Measurements from ENCODE around the gene MPDZ. TPM values are rescaled to one million over a fixed set of nuclear protein-coding genes. Genes with fewer than 3 reads are reported as not detected.

MPDZ gene
- total RNA-seq, 1 experiment from 2014 or later, result not detected

DNA sequence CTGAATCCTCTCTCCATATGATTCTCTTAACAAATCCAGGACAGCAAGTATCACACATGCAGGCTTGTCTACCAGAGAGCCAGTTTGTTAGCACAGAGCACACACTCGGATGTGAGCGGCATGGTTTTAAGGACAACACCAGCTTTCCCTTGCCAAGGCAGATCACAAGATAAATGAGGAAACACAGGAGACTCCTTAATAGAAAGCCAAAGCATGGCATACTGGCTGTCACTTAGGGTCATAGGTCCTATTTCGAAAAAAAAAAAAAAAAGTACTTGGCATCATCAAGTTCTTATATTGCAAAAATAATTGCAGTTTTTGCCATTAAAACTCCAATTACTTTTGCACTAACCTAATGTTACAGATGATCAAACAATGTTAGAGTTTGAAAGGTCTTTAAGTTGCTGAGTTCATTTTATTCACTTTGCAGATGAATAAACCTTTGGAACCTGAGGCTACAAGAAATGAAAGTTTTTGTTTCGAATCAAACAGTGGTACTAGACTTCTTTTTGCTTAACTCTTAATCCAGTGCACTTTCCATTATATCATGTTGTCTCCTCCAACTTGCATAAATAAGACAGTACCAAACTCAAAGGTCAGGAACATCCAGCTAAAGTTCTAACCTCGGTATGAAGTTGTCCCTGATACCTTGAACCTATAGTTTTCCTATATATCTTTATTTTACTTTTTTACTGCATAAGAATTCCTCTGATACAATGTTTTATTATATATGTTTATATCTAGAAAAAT is 138.5 kb downstream of the MPDZ start:
- Histone ChIP-seq H3K27ac (ENCODE audit: low read length) (no peak overlapping the region), H3K79me2 (ENCODE audit: low read length) (no peaks in the 10 kb centered on the region), H3K9me2 (replicated peaks; ENCODE audit: insufficient read depth, low read length) (no peaks in the 10 kb centered on the region), H3K4me1 (ENCODE audit: low read length) (no peaks in the 10 kb centered on the region), H3K4me3 (ENCODE audit: low read length) (no peak overlapping the region), H3K4me2 (ENCODE audit: low read depth, low read length, poor library complexity, severe bottlenecking) (no peak overlapping the region), H3K9me3 (ENCODE audit: low read length) (no peaks in the 10 kb centered on the region), H4K20me1 (ENCODE audit: insufficient read depth, low read depth, low read length) (no peaks in the 10 kb centered on the region), H3K9ac (ENCODE audit: low read length) (no peak overlapping the region), H3K36me3 (ENCODE audit: insufficient read depth, low read length) (no peaks in the 10 kb centered on the region), H3K27me3 (ENCODE audit: low read length) (no peaks in the 10 kb centered on the region), H2AFZ (ENCODE audit: low read length) (no peak overlapping the region)
- DNase-seq, result no peak

- Histone ChIP-seq H3K9ac (ENCODE audit: low read length) (no peak overlapping the region), H3K27me3 (ENCODE audit: low read length) (no peaks in the 10 kb centered on the region), H3K79me2 (ENCODE audit: low read length) (no peaks in the 10 kb centered on the region), H3K9me2 (replicated peaks; ENCODE audit: insufficient read depth, low read length) (no peaks in the 10 kb centered on the region), H3K27ac (ENCODE audit: low read length) (no peak overlapping the region), H2AFZ (ENCODE audit: low read length) (no peak overlapping the region), H3K36me3 (ENCODE audit: insufficient read depth, low read length) (no peaks in the 10 kb centered on the region), H3K4me1 (ENCODE audit: low read length) (no peaks in the 10 kb centered on the region), H3K9me3 (ENCODE audit: low read length) (no peaks in the 10 kb centered on the region), H3K4me3 (ENCODE audit: low read length) (no peak overlapping the region), H3K4me2 (ENCODE audit: low read depth, low read length, poor library complexity, severe bottlenecking) (no peak overlapping the region), H4K20me1 (ENCODE audit: insufficient read depth, low read depth, low read length) (no peaks in the 10 kb centered on the region)
- no peak for DNase-seq
These were observed 139.8 kb downstream of the MPDZ start for GRCh38 chr9:13139641-13140171.

GRCh38 chr9:13137426-13137825 is 142.1 kb downstream of the MPDZ start:
- H3K27ac ChIP-seq (ENCODE audit: low read length), result no peak overlapping the region
- no peak overlapping the region for H3K4me2 ChIP-seq (ENCODE audit: low read depth, low read length, poor library complexity, severe bottlenecking)
- H3K27me3 ChIP-seq (ENCODE audit: low read length), result no peaks in the 10 kb centered on the region
- H4K20me1 ChIP-seq (ENCODE audit: insufficient read depth, low read depth, low read length), result no peaks in the 10 kb centered on the region
- no peaks in the 10 kb centered on the region for H3K79me2 ChIP-seq (ENCODE audit: low read length)
- no peaks in the 10 kb centered on the region for H3K4me1 ChIP-seq (ENCODE audit: low read length)
- no peaks in the 10 kb centered on the region for H3K36me3 ChIP-seq (ENCODE audit: insufficient read depth, low read length)
- no peaks in the 10 kb centered on the region for H3K9me2 ChIP-seq (replicated peaks; ENCODE audit: insufficient read depth, low read length)
- no peaks in the 10 kb centered on the region for H3K9me3 ChIP-seq (ENCODE audit: low read length)
- no peak overlapping the region for H2AFZ ChIP-seq (ENCODE audit: low read length)
- DNase-seq, result no peak
- no peak overlapping the region for H3K4me3 ChIP-seq (ENCODE audit: low read length)
- no peak overlapping the region for H3K9ac ChIP-seq (ENCODE audit: low read length)

- DNase-seq, result no peak
- no peaks in the 10 kb centered on the region for H3K9me3 ChIP-seq (ENCODE audit: low read length)
- H2AFZ ChIP-seq (ENCODE audit: low read length), result no peak overlapping the region
- no peak overlapping the region for H3K9ac ChIP-seq (ENCODE audit: low read length)
- no peaks in the 10 kb centered on the region for H3K9me2 ChIP-seq (replicated peaks; ENCODE audit: insufficient read depth, low read length)
- no peaks in the 10 kb centered on the region for H3K36me3 ChIP-seq (ENCODE audit: insufficient read depth, low read length)
- H3K4me2 ChIP-seq (ENCODE audit: low read depth, low read length, poor library complexity, severe bottlenecking), result no peak overlapping the region
- H3K4me3 ChIP-seq (ENCODE audit: low read length), result no peak overlapping the region
- H3K27me3 ChIP-seq (ENCODE audit: low read length), result no peaks in the 10 kb centered on the region
- H3K79me2 ChIP-seq (ENCODE audit: low read length), result no peaks in the 10 kb centered on the region
- H3K4me1 ChIP-seq (ENCODE audit: low read length), result no peaks in the 10 kb centered on the region
- no peak overlapping the region for H3K27ac ChIP-seq (ENCODE audit: low read length)
- no peaks in the 10 kb centered on the region for H4K20me1 ChIP-seq (ENCODE audit: insufficient read depth, low read depth, low read length)
These were observed 147.5 kb downstream of the MPDZ start for GRCh38 chr9:13131991-13132390.

- Histone ChIP-seq H3K27ac (ENCODE audit: low read length) (no peak overlapping the region), H3K9me2 (replicated peaks; ENCODE audit: insufficient read depth, low read length) (no peaks in the 10 kb centered on the region), H3K4me1 (ENCODE audit: low read length) (no peaks in the 10 kb centered on the region), H2AFZ (ENCODE audit: low read length) (no peak overlapping the region), H3K9ac (ENCODE audit: low read length) (no peak overlapping the region), H3K79me2 (ENCODE audit: low read length) (no peaks in the 10 kb centered on the region), H4K20me1 (ENCODE audit: insufficient read depth, low read depth, low read length) (no peaks in the 10 kb centered on the region), H3K36me3 (ENCODE audit: insufficient read depth, low read length) (no peaks in the 10 kb centered on the region), H3K9me3 (ENCODE audit: low read length) (no peaks in the 10 kb centered on the region), H3K4me3 (ENCODE audit: low read length) (no peak overlapping the region), H3K4me2 (ENCODE audit: low read depth, low read length, poor library complexity, severe bottlenecking) (no peak overlapping the region), H3K27me3 (ENCODE audit: low read length) (no peaks in the 10 kb centered on the region)
- no peak for DNase-seq
These were observed 148.1 kb downstream of the MPDZ start for GRCh38 chr9:13131416-13131815.

DNA sequence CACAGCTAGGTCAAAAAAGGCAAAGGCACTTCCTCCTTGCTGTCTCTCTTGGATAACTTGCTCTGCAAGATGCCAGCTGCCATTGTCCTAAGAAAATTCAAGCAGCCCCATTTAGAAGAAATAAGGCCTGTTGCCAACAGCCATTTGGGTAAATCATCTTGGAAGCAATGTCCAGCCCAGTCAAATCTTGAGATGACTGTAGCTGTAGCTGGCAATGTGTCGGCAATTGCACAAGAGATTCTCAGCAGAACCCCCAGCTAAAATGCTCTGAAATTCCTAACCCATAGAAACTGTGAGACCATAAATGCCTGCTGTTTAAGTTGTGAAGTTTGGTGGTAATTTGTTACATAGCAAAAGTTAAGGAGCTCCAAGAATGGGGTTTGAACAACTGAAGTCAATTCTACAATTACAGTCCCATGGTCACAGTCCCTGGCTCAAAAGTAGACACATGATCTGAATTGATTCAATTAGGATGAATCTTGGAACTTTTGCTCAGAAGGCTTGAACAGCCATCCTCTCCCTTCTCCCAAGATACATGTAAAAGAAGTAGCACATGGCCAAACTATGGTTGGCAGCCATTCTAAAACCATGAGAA is 151.1 kb downstream of the MPDZ start:
- H3K9me3 ChIP-seq (ENCODE audit: low read length), result no peaks in the 10 kb centered on the region
- H3K9ac ChIP-seq (ENCODE audit: low read length), result no peak overlapping the region
- H3K4me1 ChIP-seq (ENCODE audit: low read length), result no peaks in the 10 kb centered on the region
- no peak overlapping the region for H3K27ac ChIP-seq (ENCODE audit: low read length)
- no peak for DNase-seq
- H3K79me2 ChIP-seq (ENCODE audit: low read length), result no peaks in the 10 kb centered on the region
- no peak overlapping the region for H3K4me3 ChIP-seq (ENCODE audit: low read length)
- no peaks in the 10 kb centered on the region for H3K36me3 ChIP-seq (ENCODE audit: insufficient read depth, low read length)
- no peaks in the 10 kb centered on the region for H3K9me2 ChIP-seq (replicated peaks; ENCODE audit: insufficient read depth, low read length)
- H3K27me3 ChIP-seq (ENCODE audit: low read length), result no peaks in the 10 kb centered on the region
- no peaks in the 10 kb centered on the region for H4K20me1 ChIP-seq (ENCODE audit: insufficient read depth, low read depth, low read length)
- H2AFZ ChIP-seq (ENCODE audit: low read length), result no peak overlapping the region
- H3K4me2 ChIP-seq (ENCODE audit: low read depth, low read length, poor library complexity, severe bottlenecking), result no peak overlapping the region

DNA sequence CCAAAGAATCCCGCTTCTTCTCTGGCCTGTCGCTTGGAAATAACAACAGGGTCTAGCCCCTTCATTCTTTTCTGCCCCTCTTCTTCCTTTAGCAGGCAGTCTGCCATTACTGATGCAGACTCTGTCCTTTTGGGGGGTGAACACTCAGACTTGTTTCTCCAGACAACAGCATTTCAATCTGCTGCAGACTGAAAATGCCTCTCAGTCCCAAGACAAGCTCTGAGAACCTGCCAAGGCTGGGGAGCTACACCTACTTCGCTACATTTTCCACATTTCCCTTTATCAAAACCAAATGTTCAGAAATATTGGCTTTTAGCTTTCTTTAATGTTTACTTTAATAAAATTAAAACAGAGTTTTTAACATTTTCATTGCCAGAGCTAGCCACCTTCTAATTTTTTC is 152.4 kb downstream of the MPDZ start:
- no peaks in the 10 kb centered on the region for H3K9me2 ChIP-seq (replicated peaks; ENCODE audit: insufficient read depth, low read length)
- no peak overlapping the region for H3K4me3 ChIP-seq (ENCODE audit: low read length)
- H3K9ac ChIP-seq (ENCODE audit: low read length), result no peak overlapping the region
- H3K36me3 ChIP-seq (ENCODE audit: insufficient read depth, low read length), result no peaks in the 10 kb centered on the region
- DNase-seq, result no peak
- no peak overlapping the region for H2AFZ ChIP-seq (ENCODE audit: low read length)
- no peaks in the 10 kb centered on the region for H3K79me2 ChIP-seq (ENCODE audit: low read length)
- H3K9me3 ChIP-seq (ENCODE audit: low read length), result no peaks in the 10 kb centered on the region
- no peaks in the 10 kb centered on the region for H3K27me3 ChIP-seq (ENCODE audit: low read length)
- H3K27ac ChIP-seq (ENCODE audit: low read length), result no peak overlapping the region
- no peaks in the 10 kb centered on the region for H3K4me1 ChIP-seq (ENCODE audit: low read length)
- H4K20me1 ChIP-seq (ENCODE audit: insufficient read depth, low read depth, low read length), result no peaks in the 10 kb centered on the region
- H3K4me2 ChIP-seq (ENCODE audit: low read depth, low read length, poor library complexity, severe bottlenecking), result no peak overlapping the region

- no peaks in the 10 kb centered on the region for H3K79me2 ChIP-seq (ENCODE audit: low read length)
- no peaks in the 10 kb centered on the region for H3K9me2 ChIP-seq (replicated peaks; ENCODE audit: insufficient read depth, low read length)
- no peak overlapping the region for H3K4me3 ChIP-seq (ENCODE audit: low read length)
- no peak overlapping the region for H3K9ac ChIP-seq (ENCODE audit: low read length)
- DNase-seq, result no peak
- H3K4me1 ChIP-seq (ENCODE audit: low read length), result no peaks in the 10 kb centered on the region
- H3K36me3 ChIP-seq (ENCODE audit: insufficient read depth, low read length), result no peaks in the 10 kb centered on the region
- H3K4me2 ChIP-seq (ENCODE audit: low read depth, low read length, poor library complexity, severe bottlenecking), result no peak overlapping the region
- H3K27me3 ChIP-seq (ENCODE audit: low read length), result no peaks in the 10 kb centered on the region
- no peaks in the 10 kb centered on the region for H3K9me3 ChIP-seq (ENCODE audit: low read length)
- no peak overlapping the region for H3K27ac ChIP-seq (ENCODE audit: low read length)
- H2AFZ ChIP-seq (ENCODE audit: low read length), result no peak overlapping the region
- no peaks in the 10 kb centered on the region for H4K20me1 ChIP-seq (ENCODE audit: insufficient read depth, low read depth, low read length)
These were observed 154.2 kb downstream of the MPDZ start for GRCh38 chr9:13125261-13125660.

Measured in Karpas-422 (cell line).